Measurements from ENCODE around the gene FBXW2.

Gene FBXW2

GRCh38 chr9:120818595-120818994 lies 25.4 kb upstream of the FBXW2 start:
- no peak for DNase-seq (ENCODE audit: low read depth in 1 of 2, low spot score in 1 of 2)
- no peak overlapping the region for H3K4me3 ChIP-seq (replicated peaks; ENCODE audit: insufficient read depth, low read length)
- TF ChIP-seq SPI1 (IDR thresholded peaks at IDR 0.05; ENCODE audit: borderline replicate concordance, low read depth): no peak
- TF ChIP-seq POLR2AphosphoS5 (IDR thresholded peaks at IDR 0.05; ENCODE audit: low read depth): no peak
- TF ChIP-seq CTCF (IDR thresholded peaks at IDR 0.05; ENCODE audit: insufficient read depth, low read length): no peak
- no peak for TF ChIP-seq REST (IDR thresholded peaks at IDR 0.05; ENCODE audit: insufficient replicate concordance, low read depth)
- TF ChIP-seq GABPA (IDR thresholded peaks at IDR 0.05; ENCODE audit: low read depth): no peak

GRCh38 chr9:120815075-120815474 lies 21.9 kb upstream of the FBXW2 start:
- DNase-seq (ENCODE audit: low read depth in 1 of 2, low spot score in 1 of 2): no peak
- Histone ChIP-seq H3K27me3 (ENCODE audit: insufficient read depth, poor library complexity, severe bottlenecking) (no peaks in the 10 kb centered on the region), H3K4me3 (replicated peaks; ENCODE audit: insufficient read depth, low read length) (no peak overlapping the region), H3K27ac (replicated peaks) (no peak overlapping the region)
- TF ChIP-seq CTCF (IDR thresholded peaks at IDR 0.05; ENCODE audit: insufficient read depth, low read length): no peak
- no peak for TF ChIP-seq POLR2AphosphoS5 (IDR thresholded peaks at IDR 0.05; ENCODE audit: low read depth)
- TF ChIP-seq GABPA (IDR thresholded peaks at IDR 0.05; ENCODE audit: low read depth): no peak
- TF ChIP-seq REST (IDR thresholded peaks at IDR 0.05; ENCODE audit: insufficient replicate concordance, low read depth): no peak
- no peak; the same call in 1 of the 2 replicates for TF ChIP-seq SPI1 (IDR thresholded peaks at IDR 0.05; ENCODE audit: borderline replicate concordance, low read depth)

More at GRCh38 chr9:120818595-120818994, 25.4 kb upstream of the FBXW2 start:
- Histone ChIP-seq H3K27ac (replicated peaks) (no peak overlapping the region), H3K27me3 (ENCODE audit: insufficient read depth, poor library complexity, severe bottlenecking) (no peaks in the 10 kb centered on the region)

- Histone ChIP-seq H3K27ac (replicated peaks) (no peak overlapping the region), H3K4me3 (replicated peaks; ENCODE audit: insufficient read depth, low read length) (no peak overlapping the region), H3K27me3 (ENCODE audit: insufficient read depth, poor library complexity, severe bottlenecking) (no peaks in the 10 kb centered on the region)
- TF ChIP-seq POLR2AphosphoS5 (IDR thresholded peaks at IDR 0.05; ENCODE audit: low read depth): no peak
- no peak for TF ChIP-seq CTCF (IDR thresholded peaks at IDR 0.05; ENCODE audit: insufficient read depth, low read length)
- no peak for TF ChIP-seq REST (IDR thresholded peaks at IDR 0.05; ENCODE audit: insufficient replicate concordance, low read depth)
- no peak for TF ChIP-seq SPI1 (IDR thresholded peaks at IDR 0.05; ENCODE audit: borderline replicate concordance, low read depth)
- TF ChIP-seq GABPA (IDR thresholded peaks at IDR 0.05; ENCODE audit: low read depth): no peak
- no peak for DNase-seq (ENCODE audit: low read depth in 1 of 2, low spot score in 1 of 2)
Observed at GRCh38 chr9:120808931-120809330, 15.7 kb upstream of the FBXW2 start.

Measured in HL-60 (cell line).